Panc1 (cell line): Measurements from ENCODE around the gene CDK6. TPM values are rescaled to one million over a fixed set of nuclear protein-coding genes. Genes with fewer than 3 reads are reported as not detected.

Experiments
- ATAC-seq: fragments of 200-7000 bp; cut with Tn5 transposase; 2 replicates; pipeline ENCODE4 v1.9.1; 2020; ENCODE audit warnings: mild to moderate bottlenecking, moderate library complexity
- BruUV-seq: library from RNA; stranded (reverse); fragments of 400-500 nt; replicated peaks from 2 replicates; lab custom pipeline; 2021; lab: Mats Ljungman, UMichigan
- CTCF ChIA-PET: fragments of 300-600 bp; sonication (Branson Sonifier 250); formaldehyde crosslinking; loops from one replicate; lab custom pipeline; 2022; ENCODE audit warnings: antibody characterized with exemption; lab: Charles Lee
- POLR2A ChIA-PET: fragments of 300-600 bp; sonication (Branson Sonifier 250); formaldehyde crosslinking; loops from one replicate; lab custom pipeline; 2022; ENCODE audit warnings: antibody characterized with exemption; lab: Charles Lee
- DNase-seq: peaks from one replicate; pipeline ENCODE4 v3.0.0-alpha.2; 2010; ENCODE audit warnings: low read depth, low spot score
- H3K27ac ChIP-seq: 2 replicates; pipeline ENCODE4 v1.5.1; 2011; ENCODE audit warnings: mild to moderate bottlenecking, low read length, inconsistent platforms
- H3K27me3 ChIP-seq: fragments of 200-500 bp; sonication (Bioruptor generic); 2 replicates; pipeline ENCODE4 v1.6.0; 2014; ENCODE audit warnings: low read length, inconsistent platforms; ENCODE audit not compliant: control insufficient read depth, insufficient read depth
- H3K36me3 ChIP-seq: fragments of 200-500 bp; sonication (Bioruptor generic); 2 replicates; pipeline ENCODE4 v1.5.1; 2014; ENCODE audit warnings: inconsistent platforms, mild to moderate bottlenecking, low read length, moderate library complexity; ENCODE audit not compliant: control insufficient read depth, insufficient read depth
- H3K4me1 ChIP-seq: 2 replicates; pipeline ENCODE4 v1.5.1; 2011; ENCODE audit warnings: inconsistent platforms, mild to moderate bottlenecking, low read length, moderate library complexity; ENCODE audit not compliant: control insufficient read depth, insufficient read depth
- H3K4me3 ChIP-seq, 2 experiments: 2 replicates each; pipeline ENCODE4 v1.5.1; 2011 to 2012; ENCODE audit warnings: low read depth in 2 of 2, low read length in 2 of 2, mild to moderate bottlenecking in 2 of 2, inconsistent platforms in 1 of 2, moderate library complexity in 1 of 2
- H3K9me3 ChIP-seq: fragments of 200-500 bp; sonication (Bioruptor generic); 2 replicates; pipeline ENCODE4 v1.5.1; 2014; ENCODE audit warnings: low read depth, mild to moderate bottlenecking, inconsistent platforms, low read length, moderate library complexity; ENCODE audit not compliant: control insufficient read depth, insufficient read depth
- CTCF ChIP-seq: fragments of 450-650 bp; IDR thresholded peaks from 2 replicates; pipeline ENCODE4 v1.5.1; 2017; ENCODE audit warnings: mild to moderate bottlenecking
- POLR2AphosphoS5 ChIP-seq: IDR thresholded peaks from 2 replicates; pipeline ENCODE4 v1.6.1; 2012; ENCODE audit warnings: mild to moderate bottlenecking, low read depth, low read length, moderate library complexity
- REST ChIP-seq, 2 experiments: IDR thresholded peaks; 2 replicates each; pipeline ENCODE4 v1.6.1; 2011 to 2012; ENCODE audit warnings: low read depth in 2 of 2, control low read depth in 1 of 2, low read length in 1 of 2, mild to moderate bottlenecking in 1 of 2, moderate library complexity in 1 of 2; ENCODE audit not compliant: insufficient read depth in 1 of 2
- SIN3A ChIP-seq: IDR thresholded peaks from 2 replicates; pipeline ENCODE4 v1.6.1; 2012; ENCODE audit warnings: low read depth, mild to moderate bottlenecking, low read length, moderate library complexity, borderline replicate concordance; ENCODE audit not compliant: insufficient read depth
- TCF7L2 ChIP-seq: IDR thresholded peaks from 2 replicates; pipeline ENCODE4 v1.6.1; 2011; ENCODE audit warnings: mild to moderate bottlenecking, low read depth, low read length, inconsistent platforms
- in situ Hi-C: cut with HindIII; loops from 2 replicates; pipeline ENCODE4 v1.10.0; 2016; ENCODE audit warnings: low sequenced_read_pairs, low pct_unique_long_range_greater_than_20kb
- intact Hi-C: fragments of 100-400 bp; cut with micrococcal nuclease; formaldehyde crosslinking; loops from one replicate; pipeline ENCODE4 v1.10.0; 2022; ENCODE audit not compliant: unreplicated experiment
- total RNA-seq: library from RNA; stranded (reverse); gene quantifications from one replicate; pipeline ENCODE4 v1.2.1, GENCODE V29; 2021; ENCODE audit not compliant: unreplicated experiment

The CDK6 gene
- total RNA-seq, 1 experiment from 2014 or later = 57.4 TPM

- in situ Hi-C loops (no loop called here), intact Hi-C loops (no loop called here)
- no peaks in the 10 kb centered on the region; the same call in 1 of the 2 replicates for H3K36me3 ChIP-seq
- ChIA-PET CTCF (no interaction called here), POLR2A (no interaction called here)
- TF ChIP-seq POLR2AphosphoS5 (no peak), SIN3A (no peak), TCF7L2 (no peak), CTCF (no peak)
- H3K9me3 ChIP-seq = peaks cover 3% of the 10 kb centered on the region; the same call in 1 of the 2 replicates
- DNase-seq (no peak), ATAC-seq (peak; percentile 63; the same call in 1 of the 2 replicates)
- peak overlapping the region; percentile 15 for H3K27ac ChIP-seq
- peaks cover 40% of the 10 kb centered on the region for H3K4me1 ChIP-seq
- no peaks in the 10 kb centered on the region for H3K27me3 ChIP-seq
- H3K4me3 ChIP-seq = no peak overlapping the region
- no TSS peak for BruUV-seq
Observed at GRCh38 chr7:92797284-92797683, 39.1 kb downstream of the CDK6 start.

GRCh38 chr7:92794831-92795230, 41.5 kb downstream of the CDK6 start:
- Histone ChIP-seq H3K27me3 (no peaks in the 10 kb centered on the region), H3K27ac (peak overlapping the region; percentile 46; the same call in 1 of the 2 replicates), H3K4me3 (no peak overlapping the region), H3K9me3 (peaks cover 26% of the 10 kb centered on the region; the same call in 1 of the 2 replicates), H3K4me1 (peaks cover 34% of the 10 kb centered on the region), H3K36me3 (no peaks in the 10 kb centered on the region; the same call in 1 of the 2 replicates)
- TF ChIP-seq CTCF (no peak), TCF7L2 (no peak), REST (IDR thresholded peaks at IDR 0.05; ENCODE audit: insufficient read depth in 1 of 2, low read depth in 2 of 2, low read length in 1 of 2) (no peak), POLR2AphosphoS5 (no peak), SIN3A (no peak)
- ChIA-PET CTCF (no interaction called here), POLR2A (no interaction called here)
- DNase-seq = no peak
- ATAC-seq = no peak
- BruUV-seq = no TSS peak
- intact Hi-C loops (no loop called here), in situ Hi-C loops (no loop called here)
